Measurements from ENCODE around the gene ZNF345. TPM values are rescaled to one million over a fixed set of nuclear protein-coding genes. Genes with fewer than 3 reads are reported as not detected.

ZNF345 gene
- total and polyA plus RNA-seq, 10 of the 15 experiments (the other 5 are each of a cell fraction or from before 2014, with no cell fraction given): 1.3 to 3.0 (median 2.0) TPM

GRCh38 chr19:36850559-36851442, at the start of gene ZNF345 (continued):
- TF ChIP-seq ATF2 (IDR thresholded peaks at IDR 0.05; ENCODE audit: low read length): no peak
- no peak for TF ChIP-seq NR2C2 (IDR thresholded peaks at IDR 0.05; ENCODE audit: borderline replicate concordance, control insufficient read depth, insufficient read length, low read depth)
- no peak for TF ChIP-seq CREM (IDR thresholded peaks at IDR 0.05; ENCODE audit: low read depth)
- no peak for TF ChIP-seq ASH2L (IDR thresholded peaks at IDR 0.05; ENCODE audit: borderline replicate concordance, low read depth)
- TF ChIP-seq BCL11A (IDR thresholded peaks at IDR 0.05; ENCODE audit: low read depth, low read length): no peak
- no peak for TF ChIP-seq RELB (IDR thresholded peaks at IDR 0.05; ENCODE audit: low read depth)
- TF ChIP-seq JUND (IDR thresholded peaks at IDR 0.05; ENCODE audit: low read depth, low read length): no peak
- 0 out of 2 replicates have a peak, but pooled peaks have one; percentile 3 for TF ChIP-seq DPF2 (IDR thresholded peaks at IDR 0.05)
- no peak for TF ChIP-seq IRF3 (IDR thresholded peaks at IDR 0.05)
- TF ChIP-seq IKZF1 (conservative IDR thresholded peaks at IDR 0.05): peak; percentile 50
- no peak for TF ChIP-seq SKIL (IDR thresholded peaks at IDR 0.05; ENCODE audit: low read depth, poor library complexity, severe bottlenecking)
- TF ChIP-seq LARP7 (IDR thresholded peaks at IDR 0.05): no peak
- TF ChIP-seq JUNB (IDR thresholded peaks at IDR 0.05): no peak
- TF ChIP-seq IRF4 (IDR thresholded peaks at IDR 0.05; ENCODE audit: low read depth, low read length): no peak
- TF ChIP-seq CUX1 (IDR thresholded peaks at IDR 0.05; ENCODE audit: insufficient replicate concordance, low read depth, low read length): no peak
